Vagina (tissue), 2 donors: ENCODE data around the gene NPIPB6.
"Not testable (repeated sequence)": the region's sequence is repeated elsewhere in the genome, so short reads cannot be mapped to it uniquely, and the experiment has no call there.

Experiments
- CTCF ChIP-seq, 3 experiments: fragments of 450-650 bp in 2 of 3; fragments of 200-600 bp in 1 of 3; sonication (generic) in 1 of 3; IDR thresholded peaks; one replicate each; pipeline ENCODE4 v1.5.1; 2017 to 2019; ENCODE audit warnings: antibody characterized with exemption in 3 of 3, mild to moderate bottlenecking in 2 of 3, moderate library complexity in 2 of 3
- POLR2A ChIP-seq, 2 donors: fragments of 450-650 bp; IDR thresholded peaks; one replicate each; pipeline ENCODE4 v1.6.1; 2017; ENCODE audit warnings: antibody characterized with exemption in 2 of 2, mild to moderate bottlenecking in 2 of 2, moderate library complexity in 2 of 2

GRCh38 chr16:28377108-28377625 lies 13.9 kb upstream of the NPIPB6 start:
- TF ChIP-seq POLR2A, CTCF (IDR thresholded peaks at IDR 0.05): not testable (repeated sequence)
